Thyroid gland (tissue), 4 donors: Measurements from ENCODE around the gene PDE1C.

Experiments
- CTCF ChIP-seq, 6 experiments: fragments of 200-600 bp in 3 of 6; fragments of 450-650 bp in 3 of 6; sonication (generic) in 3 of 6; IDR thresholded peaks; one replicate each; pipeline ENCODE4 v1.5.1; 2016 to 2019; ENCODE audit warnings: antibody characterized with exemption in 6 of 6, mild to moderate bottlenecking in 2 of 6, inconsistent platforms in 1 of 6, moderate library complexity in 1 of 6
- POLR2A ChIP-seq, 2 donors: fragments of 450-650 bp; IDR thresholded peaks; one replicate each; pipeline ENCODE4 v1.6.1; 2017; ENCODE audit warnings: antibody characterized with exemption in 2 of 2, mild to moderate bottlenecking in 2 of 2, moderate library complexity in 1 of 2

GRCh38 chr7:31874631-31875386 lies 195.4 kb downstream of the PDE1C start:
- TF ChIP-seq CTCF (IDR thresholded peaks at IDR 0.05) (no peak), POLR2A (IDR thresholded peaks at IDR 0.05) (no peak)
